Measurements from ENCODE around the gene RHOT1.
"Not testable (repeated sequence)": the region's sequence is repeated elsewhere in the genome, so short reads cannot be mapped to it uniquely, and the experiment has no call there.

RHOT1 gene

DNA sequence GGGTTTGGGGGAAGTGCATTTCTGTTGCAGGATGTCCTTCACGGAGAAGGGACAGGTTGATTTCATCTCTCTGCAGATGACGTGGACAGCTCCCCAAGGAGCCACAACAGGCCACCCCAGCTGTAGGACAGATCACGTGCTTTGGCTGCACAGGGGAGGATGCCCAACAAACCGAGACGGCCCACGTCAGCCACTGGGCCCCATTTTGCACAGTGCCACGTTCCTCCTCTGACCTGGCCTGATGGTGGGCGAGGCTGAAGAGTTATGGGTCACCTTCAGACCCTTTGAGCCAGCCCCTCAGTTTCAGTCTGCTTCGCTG lies 114.4 kb downstream of the RHOT1 start:
- no peak overlapping the region for H3K4me3 ChIP-seq (ENCODE audit: low read length)
- no peak for DNase-seq (ENCODE audit: low read depth)
- no peak for TF ChIP-seq CTCF (conservative IDR thresholded peaks at IDR 0.05; ENCODE audit: low read length)

DNA sequence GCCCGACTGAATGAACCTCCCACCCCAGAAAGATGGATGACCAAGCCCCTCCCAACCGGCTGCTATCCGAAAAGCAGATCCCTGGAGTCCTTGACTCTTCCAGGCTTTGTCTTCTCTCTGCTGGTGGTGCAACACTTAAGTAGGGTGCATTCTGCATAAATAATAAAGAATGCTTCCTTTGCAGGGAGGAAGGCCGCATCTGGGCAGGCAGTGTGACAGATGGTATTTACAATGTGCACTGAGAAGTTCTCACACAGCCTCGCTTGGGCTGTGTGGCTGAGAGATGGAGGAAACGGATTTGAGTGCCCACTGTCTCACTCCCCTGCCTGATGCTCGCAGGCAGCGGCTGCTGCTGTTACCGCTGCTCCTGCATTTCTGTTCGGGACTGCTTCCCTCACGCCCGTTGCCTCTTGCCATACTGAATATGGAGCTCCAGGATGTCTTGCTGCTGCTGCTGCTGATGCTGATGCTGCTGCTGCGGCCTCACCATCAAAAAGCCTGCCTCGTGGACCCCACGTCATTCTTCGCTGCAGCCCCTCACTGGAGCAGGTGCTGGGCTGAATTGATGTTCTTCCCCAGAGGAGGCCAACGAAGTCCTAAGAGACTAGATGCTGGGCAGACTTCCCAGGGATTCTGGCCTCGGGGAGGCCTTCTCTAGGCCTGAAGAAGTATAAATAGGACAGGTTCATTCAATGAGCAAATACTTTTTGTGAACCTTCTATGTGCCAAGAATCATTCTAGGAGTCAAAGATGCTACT lies 116.3 kb downstream of the RHOT1 start:
- no peak for TF ChIP-seq CTCF (conservative IDR thresholded peaks at IDR 0.05; ENCODE audit: low read length)
- DNase-seq (ENCODE audit: low read depth) = no peak
- no peak overlapping the region for H3K4me3 ChIP-seq (ENCODE audit: low read length)

GRCh38 chr17:32259586-32259985 lies 117.3 kb downstream of the RHOT1 start:
- DNase-seq (ENCODE audit: low read depth) = peak; percentile 48
- TF ChIP-seq CTCF (conservative IDR thresholded peaks at IDR 0.05; ENCODE audit: low read length) = no peak
- no peak overlapping the region for H3K4me3 ChIP-seq (ENCODE audit: low read length)

DNA sequence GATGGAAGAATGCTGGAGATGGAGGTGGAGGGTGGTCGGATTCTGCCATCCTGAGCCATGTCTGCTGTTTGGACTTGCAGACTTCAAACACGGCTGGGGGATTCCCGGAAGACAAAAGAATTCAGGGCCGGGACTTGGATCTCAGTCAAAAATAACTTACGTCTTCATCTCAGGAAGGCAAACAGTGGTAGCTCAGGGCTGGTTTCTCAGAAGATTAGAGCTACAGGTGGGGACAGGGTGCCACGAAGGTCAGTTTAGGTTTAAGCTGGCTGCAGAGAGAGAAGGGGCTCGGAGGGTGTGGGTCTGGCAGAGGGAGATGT lies 119.1 kb downstream of the RHOT1 start:
- no peak overlapping the region for H3K4me3 ChIP-seq (ENCODE audit: low read length)
- no peak for DNase-seq (ENCODE audit: low read depth)
- TF ChIP-seq CTCF (conservative IDR thresholded peaks at IDR 0.05; ENCODE audit: low read length) = no peak

DNA sequence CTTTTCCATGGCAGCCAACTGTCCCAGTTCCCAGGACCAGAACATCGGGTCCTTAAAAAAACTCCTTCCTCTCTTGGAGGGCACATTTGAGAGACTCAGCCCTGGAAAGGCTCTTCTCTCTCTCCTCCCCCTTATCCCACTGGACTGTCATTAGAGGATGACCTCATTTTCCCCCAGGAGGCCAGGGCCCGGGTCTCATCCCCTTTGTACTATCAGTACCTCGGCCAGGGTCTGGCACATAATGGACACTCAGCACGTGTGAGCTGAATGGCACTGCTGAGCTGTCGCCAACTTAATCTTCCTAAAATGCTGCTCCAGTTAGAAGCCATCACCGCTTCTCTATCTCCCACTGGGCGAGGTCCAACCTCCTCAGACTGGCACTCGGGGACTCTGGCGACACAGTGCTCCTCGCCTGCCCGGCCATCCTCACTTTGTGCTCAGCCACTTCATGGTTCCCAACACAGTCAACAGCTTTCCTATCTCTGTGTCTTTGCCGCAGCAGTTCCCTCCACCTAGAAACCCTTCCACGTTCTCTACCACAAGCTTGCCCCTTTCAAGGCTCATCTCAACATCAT lies 119.7 kb downstream of the RHOT1 start:
- no peak for TF ChIP-seq CTCF (conservative IDR thresholded peaks at IDR 0.05; ENCODE audit: low read length)
- DNase-seq (ENCODE audit: low read depth) = no peak
- H3K4me3 ChIP-seq (ENCODE audit: low read length) = no peak overlapping the region

DNA sequence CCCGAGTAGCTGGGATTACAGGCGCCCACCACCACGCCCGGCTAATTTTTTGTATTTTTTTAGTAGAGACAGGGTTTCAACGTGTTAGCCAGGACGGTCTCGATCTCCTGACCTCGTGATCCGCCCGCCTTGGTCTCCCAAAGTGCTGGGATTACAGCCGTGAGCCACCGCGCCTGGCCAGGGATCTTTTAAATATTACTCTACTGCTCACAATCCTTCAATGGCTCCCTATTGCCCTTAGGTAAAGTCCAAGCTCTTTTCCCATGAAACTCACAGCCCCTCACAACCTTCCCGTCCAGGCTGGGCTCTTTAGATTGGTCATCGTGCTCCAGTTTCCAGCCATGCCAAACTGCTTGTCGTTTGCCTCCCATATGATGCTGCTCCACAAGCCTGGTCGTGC lies 121.2 kb downstream of the RHOT1 start:
- not testable (repeated sequence) for H3K4me3 ChIP-seq (ENCODE audit: low read length); DNase-seq (ENCODE audit: low read depth)

DNA sequence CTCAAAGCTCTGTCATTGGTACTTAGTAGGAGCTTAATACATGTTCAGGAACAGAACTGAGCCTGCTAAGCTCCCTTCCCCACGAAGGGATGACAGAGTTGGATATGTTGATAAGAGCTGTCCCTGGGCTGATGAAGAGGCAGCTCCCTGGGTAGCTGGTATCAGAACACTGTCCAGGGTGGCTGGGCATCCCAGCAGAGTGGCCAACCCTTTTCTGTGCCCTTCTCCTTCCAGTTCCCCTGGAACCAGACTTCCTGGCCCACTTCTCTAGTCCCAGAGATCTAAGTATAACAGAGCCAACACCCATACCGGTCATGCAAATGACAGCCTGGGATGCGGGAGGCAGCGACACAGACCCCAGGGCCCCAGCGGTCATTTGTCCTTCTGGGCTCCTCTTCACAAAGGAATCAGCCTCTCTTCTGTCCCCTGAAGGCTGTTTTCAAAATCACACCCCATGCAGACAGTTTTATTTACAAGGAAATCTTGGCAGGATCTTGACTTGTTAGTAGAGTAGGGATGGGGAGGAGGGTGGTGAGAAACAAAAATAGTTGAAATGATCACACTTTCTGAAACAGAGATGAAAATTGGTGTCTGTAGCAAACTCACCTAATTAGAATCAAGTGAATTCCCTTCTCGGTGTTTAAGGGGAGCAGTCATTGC lies 122.0 kb downstream of the RHOT1 start:
- H3K4me3 ChIP-seq (ENCODE audit: low read length) = no peak overlapping the region
- DNase-seq (ENCODE audit: low read depth) = no peak

More for the DNA sequence above, 122.0 kb downstream of the RHOT1 start:
- TF ChIP-seq CTCF (conservative IDR thresholded peaks at IDR 0.05; ENCODE audit: low read length) = peak; percentile 26; the same call in 1 of the 2 replicates
